NAMALWA (cell line): ENCODE results near the gene NEK6.

Experiments used
- DNase-seq: peaks from one replicate; pipeline ENCODE4 v3.0.0-alpha.2; 2015; ENCODE audit warnings: low spot score

NEK6 gene

GRCh38 chr9:124321935-124322334, 64.2 kb downstream of the NEK6 start:
- DNase-seq, result no peak

- DNase-seq, result no peak
Measured at GRCh38 chr9:124322618-124323432, 65.1 kb downstream of the NEK6 start.

- no peak for DNase-seq
Measured at GRCh38 chr9:124323904-124324303, 66.2 kb downstream of the NEK6 start.

GRCh38 chr9:124325816-124326215, 68.1 kb downstream of the NEK6 start:
- no peak for DNase-seq

GRCh38 chr9:124326378-124326777, 68.6 kb downstream of the NEK6 start:
- DNase-seq, result no peak

- no peak for DNase-seq
Measured at GRCh38 chr9:124327491-124327890, 69.7 kb downstream of the NEK6 start.

GRCh38 chr9:124328285-124328684, 70.5 kb downstream of the NEK6 start:
- no peak for DNase-seq

- DNase-seq, result no peak
Measured at GRCh38 chr9:124329206-124329792, 71.5 kb downstream of the NEK6 start.

- no peak for DNase-seq
Measured at GRCh38 chr9:124330011-124330697, 72.4 kb downstream of the NEK6 start.

GRCh38 chr9:124331580-124331979, 73.8 kb downstream of the NEK6 start:
- DNase-seq, result no peak

- no peak for DNase-seq
Measured at GRCh38 chr9:124332361-124333202, 74.8 kb downstream of the NEK6 start.

GRCh38 chr9:124333203-124333579, 75.4 kb downstream of the NEK6 start:
- no peak for DNase-seq

- no peak for DNase-seq
Measured at GRCh38 chr9:124334568-124335319, 77.0 kb downstream of the NEK6 start.

- no peak for DNase-seq
Measured at GRCh38 chr9:124335320-124335707, 77.6 kb downstream of the NEK6 start.

GRCh38 chr9:124337562-124337961, 79.8 kb downstream of the NEK6 start:
- DNase-seq, result no peak

- no peak for DNase-seq
Measured at GRCh38 chr9:124339603-124340146, 81.9 kb downstream of the NEK6 start.

- DNase-seq, result no peak
Measured at GRCh38 chr9:124340219-124341069, 82.7 kb downstream of the NEK6 start.

GRCh38 chr9:124341455-124342170, 83.9 kb downstream of the NEK6 start:
- DNase-seq, result no peak

- no peak for DNase-seq
Measured at GRCh38 chr9:124342402-124342775, 84.6 kb downstream of the NEK6 start.
